ENCODE measurements around the gene GOPC.

GOPC gene

DNA sequence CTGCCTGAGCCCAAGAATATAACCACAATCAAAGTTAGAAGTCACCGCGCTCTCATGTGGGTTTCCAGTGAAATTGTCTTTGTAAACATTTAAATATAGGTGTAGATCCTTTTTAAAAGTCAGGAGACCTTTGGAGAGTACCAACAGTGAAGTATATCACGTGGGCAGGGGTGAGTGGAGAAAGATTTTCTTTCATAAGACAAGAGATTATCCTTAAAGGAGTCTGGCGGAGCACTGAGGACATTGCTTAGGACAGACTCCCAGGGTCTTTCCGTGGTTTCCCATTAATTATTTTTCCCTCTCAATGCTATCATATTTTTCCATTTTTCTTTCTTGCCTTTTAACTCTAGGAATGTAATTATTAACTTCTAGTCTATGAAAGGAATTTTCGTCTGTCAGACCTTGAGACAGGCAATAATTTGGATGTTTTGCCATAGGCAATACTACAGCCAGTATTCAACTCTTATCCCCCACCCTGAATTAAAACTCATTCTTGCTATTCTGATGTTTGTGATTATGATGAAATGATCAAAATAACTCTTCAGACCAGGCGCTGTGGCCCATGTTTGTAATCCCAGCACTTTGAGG is 88.4 kb downstream of the GOPC start:
- Histone ChIP-seq H3K27me3 (ENCODE audit: control insufficient read depth, low read length) (no peaks in the 10 kb centered on the region; the same call in 1 of the 2 replicates), H3K4me1 (ENCODE audit: control insufficient read depth, low read length) (no peaks in the 10 kb centered on the region), H3K9me3 (ENCODE audit: control insufficient read depth, insufficient read depth, low read length) (no peaks in the 10 kb centered on the region), H3K36me3 (ENCODE audit: control insufficient read depth, low read length) (no peaks in the 10 kb centered on the region), H4K20me1 (ENCODE audit: control insufficient read depth, insufficient read depth, low read depth, low read length) (no peaks in the 10 kb centered on the region), H3F3A (ENCODE audit: control insufficient read depth, insufficient read depth) (no peaks in the 10 kb centered on the region), H3K9me2 (replicated peaks; ENCODE audit: control insufficient read depth, low read length) (no peaks in the 10 kb centered on the region), H3K79me2 (ENCODE audit: control insufficient read depth, low read length) (no peaks in the 10 kb centered on the region), H3K27ac (ENCODE audit: low read depth, low read length) (no peak overlapping the region), H3K4me2 (ENCODE audit: low read length) (no peak overlapping the region), H3K4me3 (ENCODE audit: low read length) (no peak overlapping the region)
- TF ChIP-seq, protein P1, sequence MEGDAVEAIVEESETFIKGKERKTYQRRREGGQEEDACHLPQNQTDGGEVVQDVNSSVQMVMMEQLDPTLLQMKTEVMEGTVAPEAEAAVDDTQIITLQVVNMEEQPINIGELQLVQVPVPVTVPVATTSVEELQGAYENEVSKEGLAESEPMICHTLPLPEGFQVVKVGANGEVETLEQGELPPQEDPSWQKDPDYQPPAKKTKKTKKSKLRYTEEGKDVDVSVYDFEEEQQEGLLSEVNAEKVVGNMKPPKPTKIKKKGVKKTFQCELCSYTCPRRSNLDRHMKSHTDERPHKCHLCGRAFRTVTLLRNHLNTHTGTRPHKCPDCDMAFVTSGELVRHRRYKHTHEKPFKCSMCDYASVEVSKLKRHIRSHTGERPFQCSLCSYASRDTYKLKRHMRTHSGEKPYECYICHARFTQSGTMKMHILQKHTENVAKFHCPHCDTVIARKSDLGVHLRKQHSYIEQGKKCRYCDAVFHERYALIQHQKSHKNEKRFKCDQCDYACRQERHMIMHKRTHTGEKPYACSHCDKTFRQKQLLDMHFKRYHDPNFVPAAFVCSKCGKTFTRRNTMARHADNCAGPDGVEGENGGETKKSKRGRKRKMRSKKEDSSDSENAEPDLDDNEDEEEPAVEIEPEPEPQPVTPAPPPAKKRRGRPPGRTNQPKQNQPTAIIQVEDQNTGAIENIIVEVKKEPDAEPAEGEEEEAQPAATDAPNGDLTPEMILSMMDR (IDR thresholded peaks at IDR 0.05; ENCODE audit: low read depth, low read length, poor library complexity, severe bottlenecking) = no peak
- TF ChIP-seq EZH2phosphoT487 (IDR thresholded peaks at IDR 0.05; ENCODE audit: borderline replicate concordance, low read length) = no peak

DNA sequence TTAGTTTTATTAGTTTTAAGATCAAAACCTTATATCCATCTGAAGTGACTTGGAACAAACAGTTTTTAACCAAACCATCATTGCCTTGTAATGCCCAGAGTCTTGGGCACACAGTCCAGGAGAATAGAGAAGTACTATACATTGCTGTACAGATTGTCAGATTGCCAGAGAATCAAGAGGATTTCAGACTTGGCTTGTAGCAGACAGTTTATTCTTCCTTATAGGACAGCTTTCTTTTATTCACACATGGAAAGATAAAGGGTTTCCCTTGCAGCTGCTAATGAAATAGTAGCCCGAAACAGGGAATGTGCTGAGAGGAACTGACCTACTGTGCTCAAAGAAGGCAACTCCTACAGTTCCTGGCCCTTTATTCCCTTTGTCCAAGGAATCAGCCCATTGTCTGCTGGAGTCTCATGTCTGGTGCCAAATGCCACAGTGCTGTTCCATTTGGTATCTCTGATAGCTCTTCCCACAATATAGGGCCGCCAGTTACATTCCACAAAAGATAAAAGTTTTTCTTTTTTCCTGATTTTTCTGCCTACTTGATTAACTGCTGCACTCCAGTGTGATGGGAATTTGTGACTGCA is 89.2 kb downstream of the GOPC start:
- Histone ChIP-seq H3F3A (ENCODE audit: control insufficient read depth, insufficient read depth) (no peaks in the 10 kb centered on the region), H3K4me3 (ENCODE audit: low read length) (no peak overlapping the region), H4K20me1 (ENCODE audit: control insufficient read depth, insufficient read depth, low read depth, low read length) (no peaks in the 10 kb centered on the region), H3K79me2 (ENCODE audit: control insufficient read depth, low read length) (no peaks in the 10 kb centered on the region), H3K27ac (ENCODE audit: low read depth, low read length) (no peak overlapping the region), H3K4me1 (ENCODE audit: control insufficient read depth, low read length) (no peaks in the 10 kb centered on the region), H3K27me3 (ENCODE audit: control insufficient read depth, low read length) (no peaks in the 10 kb centered on the region; the same call in 1 of the 2 replicates), H3K9me2 (replicated peaks; ENCODE audit: control insufficient read depth, low read length) (no peaks in the 10 kb centered on the region), H3K4me2 (ENCODE audit: low read length) (no peak overlapping the region), H3K9me3 (ENCODE audit: control insufficient read depth, insufficient read depth, low read length) (no peaks in the 10 kb centered on the region), H3K36me3 (ENCODE audit: control insufficient read depth, low read length) (no peaks in the 10 kb centered on the region)
- TF ChIP-seq EZH2phosphoT487 (IDR thresholded peaks at IDR 0.05; ENCODE audit: borderline replicate concordance, low read length) = no peak
- TF ChIP-seq, protein P1 (IDR thresholded peaks at IDR 0.05; ENCODE audit: low read depth, low read length, poor library complexity, severe bottlenecking) = no peak

DNA sequence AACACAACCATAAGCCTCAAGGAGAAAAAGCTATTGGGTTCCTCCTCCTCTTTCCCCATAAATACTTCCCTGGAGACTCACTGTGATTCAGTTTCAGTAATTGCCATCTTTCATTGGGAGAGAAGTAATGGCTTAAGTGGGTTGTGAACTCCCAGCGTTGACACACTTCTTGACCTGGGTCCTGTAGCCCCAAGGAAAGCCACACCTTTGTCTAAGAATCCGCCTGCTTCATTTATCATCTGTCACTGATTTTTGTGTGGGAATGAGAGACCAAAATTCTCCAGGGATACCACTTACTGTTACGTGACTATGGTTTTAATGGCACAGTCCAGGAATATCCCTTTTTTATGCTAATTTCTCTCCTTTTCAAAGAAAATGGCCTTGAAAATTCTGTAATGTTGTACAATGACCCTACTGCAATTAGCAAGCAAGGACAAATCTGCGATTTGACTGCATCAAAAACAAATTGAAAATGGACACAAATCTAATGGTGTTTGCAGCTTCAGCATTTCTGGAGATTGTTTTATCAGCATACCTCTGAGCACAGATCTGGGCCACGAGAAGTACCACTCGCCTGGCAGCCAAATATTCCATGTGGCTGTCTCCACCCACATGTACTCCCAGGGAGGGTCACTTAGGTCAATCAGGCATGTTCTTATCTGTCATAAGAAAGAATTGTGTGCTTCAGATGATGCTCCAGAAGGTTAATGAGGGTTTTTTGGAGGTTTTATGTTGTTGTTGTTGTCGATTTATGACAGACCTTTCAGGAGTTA is 90.1 kb downstream of the GOPC start:
- no peaks in the 10 kb centered on the region for H3F3A ChIP-seq (ENCODE audit: control insufficient read depth, insufficient read depth)
- no peaks in the 10 kb centered on the region for H3K4me1 ChIP-seq (ENCODE audit: control insufficient read depth, low read length)
- no peaks in the 10 kb centered on the region for H3K9me2 ChIP-seq (replicated peaks; ENCODE audit: control insufficient read depth, low read length)
- H3K27me3 ChIP-seq (ENCODE audit: control insufficient read depth, low read length) = no peaks in the 10 kb centered on the region; the same call in 1 of the 2 replicates
- H3K79me2 ChIP-seq (ENCODE audit: control insufficient read depth, low read length) = no peaks in the 10 kb centered on the region
- H3K4me3 ChIP-seq (ENCODE audit: low read length) = no peak overlapping the region
- no peak overlapping the region for H3K27ac ChIP-seq (ENCODE audit: low read depth, low read length)
- no peaks in the 10 kb centered on the region for H3K9me3 ChIP-seq (ENCODE audit: control insufficient read depth, insufficient read depth, low read length)
- H4K20me1 ChIP-seq (ENCODE audit: control insufficient read depth, insufficient read depth, low read depth, low read length) = no peaks in the 10 kb centered on the region
- no peak for TF ChIP-seq EZH2phosphoT487 (IDR thresholded peaks at IDR 0.05; ENCODE audit: borderline replicate concordance, low read length)
- TF ChIP-seq, protein P1 (IDR thresholded peaks at IDR 0.05; ENCODE audit: low read depth, low read length, poor library complexity, severe bottlenecking) = no peak
- no peak overlapping the region for H3K4me2 ChIP-seq (ENCODE audit: low read length)
- H3K36me3 ChIP-seq (ENCODE audit: control insufficient read depth, low read length) = no peaks in the 10 kb centered on the region
